ENCODE results near the gene TMEM43. TPM values are rescaled to one million over a fixed set of nuclear protein-coding genes. Genes with fewer than 3 reads are reported as not detected.

TMEM43 gene
- total RNA-seq, 1 experiment from 2014 or later, result 32.4 TPM

DNA sequence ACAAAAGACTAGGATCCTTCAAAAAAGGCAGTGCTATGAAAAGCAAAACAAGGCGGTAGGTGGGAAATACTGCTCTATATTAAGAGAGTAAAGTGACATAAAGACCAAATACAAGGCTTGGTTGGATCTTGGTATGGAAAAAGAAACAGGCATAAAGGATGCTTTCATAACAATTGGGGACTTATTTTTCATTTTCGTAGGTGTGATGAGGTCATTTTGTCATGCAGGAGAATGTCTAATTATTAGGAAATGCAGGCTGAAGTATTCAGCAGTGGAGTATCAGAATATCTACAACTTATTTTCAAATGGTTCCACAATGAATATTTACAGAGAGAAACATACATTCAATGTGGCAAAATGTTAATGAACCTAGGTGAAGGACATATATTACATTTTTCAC is 44.6 kb downstream of the TMEM43 start (continued):
- TF ChIP-seq POLR2AphosphoS5 (IDR thresholded peaks at IDR 0.05; ENCODE audit: low read depth, low read length), result no peak
- no peak for TF ChIP-seq TCF7L2 (IDR thresholded peaks at IDR 0.05; ENCODE audit: borderline replicate concordance, extremely low read depth, insufficient read depth, insufficient read length)
- TF ChIP-seq FOSL1 (IDR thresholded peaks at IDR 0.05; ENCODE audit: low read depth), result no peak

DNA sequence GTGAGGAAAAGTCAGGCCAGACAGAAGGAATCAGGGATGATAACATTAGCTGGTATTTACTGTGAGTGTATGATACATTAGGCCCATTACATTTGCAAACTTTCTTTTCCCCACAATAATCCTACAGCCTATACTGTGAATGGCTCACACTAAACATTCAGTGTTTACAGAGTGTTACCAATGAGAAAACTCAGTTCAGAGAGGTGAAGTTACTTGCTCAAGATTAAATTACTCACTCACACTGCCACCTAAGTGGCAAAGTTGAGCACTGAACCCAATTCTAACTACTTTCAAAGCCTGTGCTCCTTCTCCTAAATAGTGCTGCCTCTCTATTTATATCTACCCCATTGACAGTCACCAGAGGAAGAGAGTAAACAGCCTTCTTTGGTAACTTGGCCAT is 45.0 kb downstream of the TMEM43 start:
- RAD21 ChIA-PET (ENCODE audit: low non-redundant PET in 1 of 2, low total read pairs in 2 of 2, uncharacterized antibody in 2 of 2, unreplicated experiment in 2 of 2), result no interaction called here
- Histone ChIP-seq H3K9ac (ENCODE audit: low read length) (no peak overlapping the region), H3K4me3 (replicated peaks in 1 of 2; ENCODE audit: low read depth in 1 of 2, low read length in 2 of 2) (no peak overlapping the region), H3K36me3 (ENCODE audit: control insufficient read depth in 1 of 2, insufficient read depth in 2 of 2, low read length in 2 of 2) (peaks cover 36 to 52% of the 10 kb centered on the region in 2 experiments), H4K20me1 (ENCODE audit: insufficient read depth) (no peaks in the 10 kb centered on the region), H3K27ac (ENCODE audit: low read depth, low read length) (no peak overlapping the region), H3K27me3 (ENCODE audit: insufficient read depth, low read length) (no peaks in the 10 kb centered on the region), H3K9me2 (ENCODE audit: insufficient read depth) (no peaks in the 10 kb centered on the region), H3K4me2 (ENCODE audit: low read length) (no peak overlapping the region), H3K79me2 (ENCODE audit: insufficient read depth, low read length) (peaks cover 19% of the 10 kb centered on the region), H2AFZ (ENCODE audit: low read depth, low read length, poor library complexity, severe bottlenecking) (no peak overlapping the region), H3K4me1 (ENCODE audit: control insufficient read depth in 1 of 2, insufficient read depth in 2 of 2, low read length in 2 of 2) (no peaks in the 10 kb centered on the region), H3K9me3 (ENCODE audit: control insufficient read depth in 1 of 2, insufficient read depth in 1 of 2, low read depth in 1 of 2, low read length in 2 of 2) (no peaks in the 10 kb centered on the region)
- no peak for ATAC-seq
- no peak for DNase-seq (ENCODE audit: low read depth, low spot score)
- no TSS peak for BruUV-seq (replicated peaks)
- CTCF ChIA-PET, result no interaction called here
- intact Hi-C loops (cut with micrococcal nuclease), result no loop called here
- POLR2A ChIA-PET, result interaction anchor here (0.7 kb wide), 1 partner anchor 9 kb away, joined by 3 read pairs; the partner anchor contains the start of genes LSM3 and XPC
- TF ChIP-seq, protein P1, sequence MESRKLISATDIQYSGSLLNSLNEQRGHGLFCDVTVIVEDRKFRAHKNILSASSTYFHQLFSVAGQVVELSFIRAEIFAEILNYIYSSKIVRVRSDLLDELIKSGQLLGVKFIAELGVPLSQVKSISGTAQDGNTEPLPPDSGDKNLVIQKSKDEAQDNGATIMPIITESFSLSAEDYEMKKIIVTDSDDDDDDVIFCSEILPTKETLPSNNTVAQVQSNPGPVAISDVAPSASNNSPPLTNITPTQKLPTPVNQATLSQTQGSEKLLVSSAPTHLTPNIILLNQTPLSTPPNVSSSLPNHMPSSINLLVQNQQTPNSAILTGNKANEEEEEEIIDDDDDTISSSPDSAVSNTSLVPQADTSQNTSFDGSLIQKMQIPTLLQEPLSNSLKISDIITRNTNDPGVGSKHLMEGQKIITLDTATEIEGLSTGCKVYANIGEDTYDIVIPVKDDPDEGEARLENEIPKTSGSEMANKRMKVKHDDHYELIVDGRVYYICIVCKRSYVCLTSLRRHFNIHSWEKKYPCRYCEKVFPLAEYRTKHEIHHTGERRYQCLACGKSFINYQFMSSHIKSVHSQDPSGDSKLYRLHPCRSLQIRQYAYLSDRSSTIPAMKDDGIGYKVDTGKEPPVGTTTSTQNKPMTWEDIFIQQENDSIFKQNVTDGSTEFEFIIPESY (IDR thresholded peaks at IDR 0.05; ENCODE audit: extremely low read depth, insufficient replicate concordance, low read length), result no peak
- TF ChIP-seq YY1 (IDR thresholded peaks at IDR 0.05; ENCODE audit: extremely low read depth, insufficient replicate concordance, low read depth, low read length) (no peak), SP1 (IDR thresholded peaks at IDR 0.05; ENCODE audit: low read depth) (no peak), JUND (IDR thresholded peaks at IDR 0.05) (no peak), SRF (IDR thresholded peaks at IDR 0.05; ENCODE audit: low read depth) (no peak), CEBPB (IDR thresholded peaks at IDR 0.05; ENCODE audit: low read depth) (no peak), ELF1 (IDR thresholded peaks at IDR 0.05; ENCODE audit: borderline replicate concordance, low read depth) (no peak), EZH2 (IDR thresholded peaks at IDR 0.05) (no peak), ZNF274 (IDR thresholded peaks at IDR 0.05; ENCODE audit: low read depth, low read length) (no peak), POLR2A (IDR thresholded peaks at IDR 0.05; ENCODE audit: borderline replicate concordance, extremely low read depth, insufficient read depth, insufficient read length) (no peak), EZH2phosphoT487 (IDR thresholded peaks at IDR 0.05; ENCODE audit: borderline replicate concordance) (no peak), RAD21 (IDR thresholded peaks at IDR 0.05; ENCODE audit: low read depth) (no peak), EGR1 (IDR thresholded peaks at IDR 0.05; ENCODE audit: low read depth) (no peak), CBX3 (IDR thresholded peaks at IDR 0.05; ENCODE audit: low read depth) (no peak)
- TF ChIP-seq, protein P2, sequence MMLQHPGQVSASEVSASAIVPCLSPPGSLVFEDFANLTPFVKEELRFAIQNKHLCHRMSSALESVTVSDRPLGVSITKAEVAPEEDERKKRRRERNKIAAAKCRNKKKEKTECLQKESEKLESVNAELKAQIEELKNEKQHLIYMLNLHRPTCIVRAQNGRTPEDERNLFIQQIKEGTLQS (IDR thresholded peaks at IDR 0.05), result no peak
- TF ChIP-seq, protein P3, sequence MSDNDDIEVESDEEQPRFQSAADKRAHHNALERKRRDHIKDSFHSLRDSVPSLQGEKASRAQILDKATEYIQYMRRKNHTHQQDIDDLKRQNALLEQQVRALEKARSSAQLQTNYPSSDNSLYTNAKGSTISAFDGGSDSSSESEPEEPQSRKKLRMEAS (IDR thresholded peaks at IDR 0.05), result no peak
- TF ChIP-seq, protein P4, sequence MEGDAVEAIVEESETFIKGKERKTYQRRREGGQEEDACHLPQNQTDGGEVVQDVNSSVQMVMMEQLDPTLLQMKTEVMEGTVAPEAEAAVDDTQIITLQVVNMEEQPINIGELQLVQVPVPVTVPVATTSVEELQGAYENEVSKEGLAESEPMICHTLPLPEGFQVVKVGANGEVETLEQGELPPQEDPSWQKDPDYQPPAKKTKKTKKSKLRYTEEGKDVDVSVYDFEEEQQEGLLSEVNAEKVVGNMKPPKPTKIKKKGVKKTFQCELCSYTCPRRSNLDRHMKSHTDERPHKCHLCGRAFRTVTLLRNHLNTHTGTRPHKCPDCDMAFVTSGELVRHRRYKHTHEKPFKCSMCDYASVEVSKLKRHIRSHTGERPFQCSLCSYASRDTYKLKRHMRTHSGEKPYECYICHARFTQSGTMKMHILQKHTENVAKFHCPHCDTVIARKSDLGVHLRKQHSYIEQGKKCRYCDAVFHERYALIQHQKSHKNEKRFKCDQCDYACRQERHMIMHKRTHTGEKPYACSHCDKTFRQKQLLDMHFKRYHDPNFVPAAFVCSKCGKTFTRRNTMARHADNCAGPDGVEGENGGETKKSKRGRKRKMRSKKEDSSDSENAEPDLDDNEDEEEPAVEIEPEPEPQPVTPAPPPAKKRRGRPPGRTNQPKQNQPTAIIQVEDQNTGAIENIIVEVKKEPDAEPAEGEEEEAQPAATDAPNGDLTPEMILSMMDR (IDR thresholded peaks at IDR 0.05 in 2 of 3, conservative IDR thresholded peaks at IDR 0.05 in 1 of 3; ENCODE audit: borderline replicate concordance in 1 of 3, insufficient read depth in 1 of 3, low read depth in 2 of 3, low read length in 2 of 3), result no peak
